Immature natural killer cell (primary cell): ENCODE data around the gene STMN1. TPM values are rescaled to one million over a fixed set of nuclear protein-coding genes. Genes with fewer than 3 reads are reported as not detected.

ENCODE experiments used
- DNase-seq, 3 donors: peaks; one replicate each; pipeline ENCODE4 v3.0.0; 2022; ENCODE audit warnings: mixed read lengths in 1 of 3
- H3K27ac Mint-ChIP-seq, 6 donors: one replicate each; pipeline ENCODE4 v1.8.0; 2020; ENCODE audit warnings: mixed read lengths in 6 of 6, mild to moderate bottlenecking in 5 of 6, inconsistent platforms in 4 of 6, moderate library complexity in 3 of 6
- H3K27me3 Mint-ChIP-seq, 3 donors: one replicate each; pipeline ENCODE4 v1.8.0; 2020 to 2021; ENCODE audit warnings: low read depth in 3 of 3, mild to moderate bottlenecking in 3 of 3, mixed read lengths in 3 of 3, moderate library complexity in 3 of 3, inconsistent platforms in 1 of 3
- H3K36me3 Mint-ChIP-seq, 3 donors: one replicate each; pipeline ENCODE4 v1.8.0; 2020; ENCODE audit warnings: mixed read lengths in 3 of 3, inconsistent platforms in 2 of 3, mild to moderate bottlenecking in 2 of 3
- H3K4me1 Mint-ChIP-seq, 2 donors: one replicate each; pipeline ENCODE4 v1.8.0; 2020; ENCODE audit warnings: inconsistent platforms in 2 of 2, mild to moderate bottlenecking in 2 of 2, mixed read lengths in 2 of 2, moderate library complexity in 1 of 2
- H3K4me3 Mint-ChIP-seq, 5 donors: one replicate each; pipeline ENCODE4 v1.8.0; 2020; ENCODE audit warnings: mild to moderate bottlenecking in 5 of 5, mixed read lengths in 5 of 5, inconsistent platforms in 3 of 5, moderate library complexity in 3 of 5
- H3K9me3 Mint-ChIP-seq, 6 donors: one replicate each; pipeline ENCODE4 v1.8.0; 2020; ENCODE audit warnings: mild to moderate bottlenecking in 6 of 6, mixed read lengths in 6 of 6, inconsistent platforms in 4 of 6, moderate library complexity in 3 of 6
- polyA plus RNA-seq, 3 donors: library from polyadenylated mRNA; unstranded; fragments of 300-500 nt; fragmentation: Illumina TruSeq; gene quantifications; one replicate each; pipeline ENCODE4 v1.2.3, GENCODE V29; 2021

Gene STMN1
- polyA plus RNA-seq, 3 donors from 2014 or later: 135 to 156 (median 138) TPM

DNA sequence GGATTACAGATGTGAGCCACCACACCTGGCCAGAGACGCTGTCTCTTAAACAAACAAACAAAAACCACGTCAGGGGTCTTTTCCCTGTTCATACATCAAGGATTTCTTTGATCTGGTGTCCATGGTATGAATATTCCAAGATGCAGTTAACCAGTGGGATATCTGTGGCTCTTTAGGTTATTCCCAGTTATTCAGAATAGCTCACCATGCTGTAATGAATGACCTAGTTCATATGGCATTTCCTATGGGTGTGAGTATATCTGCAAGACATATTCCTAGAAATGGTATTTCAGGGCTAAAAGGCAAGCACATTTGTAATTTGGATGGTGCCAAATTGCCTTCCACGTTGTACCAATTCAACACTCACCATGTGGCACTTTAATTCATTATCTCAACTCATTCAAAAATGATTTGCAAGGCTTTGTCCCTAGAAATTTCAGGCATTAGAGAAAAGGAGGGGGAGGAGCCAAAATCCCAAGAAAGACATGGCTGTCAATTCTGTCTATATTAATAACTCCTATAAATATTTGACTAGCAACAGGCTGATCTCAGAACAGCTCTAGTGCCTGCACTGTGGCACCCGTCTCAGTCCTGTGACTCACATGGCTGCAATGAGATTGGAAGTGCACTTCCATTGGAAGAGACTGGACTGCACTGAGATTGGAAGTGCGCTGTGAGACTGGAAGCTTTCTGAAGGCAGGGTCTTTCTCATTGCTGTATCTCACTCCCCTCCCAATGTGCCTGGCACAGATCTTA lies 6.0 kb upstream of the STMN1 start:
- DNase-seq: no peak
- Mint-ChIP-seq H3K4me1 (peaks cover 7 to 11% of the 10 kb centered on the region in 2 donors), H3K27ac (no peak overlapping the region), H3K36me3 (no peaks in the 10 kb centered on the region), H3K27me3 (no peaks in the 10 kb centered on the region), H3K4me3 (no peak overlapping the region), H3K9me3 (no peaks in the 10 kb centered on the region)

DNA sequence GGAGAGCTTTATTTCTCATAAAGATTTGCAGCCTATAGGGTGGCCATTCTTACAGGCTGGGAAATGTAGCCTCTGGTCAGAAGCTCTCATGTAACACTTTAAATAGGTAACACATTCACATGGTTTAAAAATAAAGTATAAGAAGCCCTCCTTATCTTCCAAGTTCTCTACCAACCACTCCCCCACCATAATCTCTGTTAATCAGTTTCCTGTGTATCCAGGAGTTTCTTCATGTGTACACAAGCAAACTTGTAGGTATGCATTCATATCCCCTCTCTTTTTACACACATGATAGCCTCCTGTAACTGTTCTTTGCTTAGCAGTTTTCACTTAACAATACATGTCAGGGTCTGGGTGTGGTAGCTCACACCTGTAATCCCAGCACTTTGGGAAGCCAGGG lies 4.9 kb upstream of the STMN1 start:
- Mint-ChIP-seq H3K9me3 (no peaks in the 10 kb centered on the region), H3K36me3 (no peaks in the 10 kb centered on the region), H3K4me1 (peaks cover 5 to 10% of the 10 kb centered on the region in 2 donors), H3K4me3 (no peak overlapping the region), H3K27me3 (peaks cover 0 to 2% (median 1%) of the 10 kb centered on the region in 3 donors), H3K27ac (no peak overlapping the region)
- DNase-seq: no peak

DNA sequence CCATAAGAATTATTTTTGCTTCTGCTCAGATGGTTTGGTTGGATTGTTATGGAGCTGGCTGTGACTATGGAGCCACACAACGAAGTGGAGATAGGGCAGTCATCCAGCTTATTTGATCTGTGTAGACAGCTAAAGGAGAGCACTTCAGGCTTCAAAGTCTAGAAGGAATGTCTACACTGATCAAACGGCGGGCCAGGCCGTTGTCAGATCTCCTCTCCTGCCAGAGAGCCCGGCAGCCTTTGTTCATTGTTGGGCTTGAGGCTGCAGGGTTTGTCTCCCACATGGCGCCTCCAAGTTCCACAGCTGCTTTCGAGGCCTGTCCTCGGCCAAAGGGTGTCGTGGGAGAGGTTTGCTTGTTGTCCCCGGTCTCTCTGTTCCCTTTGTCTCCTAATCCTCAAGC lies 2.8 kb upstream of the STMN1 start:
- H3K4me3 Mint-ChIP-seq: no peak overlapping the region

GRCh38 chr1:25908161-25908560 lies 1.9 kb upstream of the STMN1 start:
- DNase-seq: no peak
- Mint-ChIP-seq H3K4me1 (peaks cover 17 to 24% of the 10 kb centered on the region in 2 donors), H3K4me3 (peak overlapping the region in 2 of 5 donors; percentile 9 to 20), H3K27me3 (peaks cover 0 to 8% (median 2%) of the 10 kb centered on the region in 3 donors), H3K36me3 (no peaks in the 10 kb centered on the region), H3K27ac (peak overlapping the region in 2 of 6 donors; percentile 30 to 66), H3K9me3 (no peaks in the 10 kb centered on the region)

More for the DNA sequence above, 2.8 kb upstream of the STMN1 start:
- Mint-ChIP-seq H3K27ac (peak overlapping the region in 1 of 6 donors; percentile 54), H3K4me1 (peaks cover 17 to 24% of the 10 kb centered on the region in 2 donors), H3K27me3 (peaks cover 0 to 8% (median 2%) of the 10 kb centered on the region in 3 donors), H3K36me3 (no peaks in the 10 kb centered on the region), H3K9me3 (no peaks in the 10 kb centered on the region)
- DNase-seq: no peak

- H3K4me1 Mint-ChIP-seq: peaks cover 17 to 24% of the 10 kb centered on the region in 2 donors
- no peaks in the 10 kb centered on the region for H3K36me3 Mint-ChIP-seq
- H3K4me3 Mint-ChIP-seq: peak overlapping the region; percentile 10 to 84 (median 79)
- H3K27ac Mint-ChIP-seq: peak overlapping the region; percentile 29 to 75 (median 51)
- H3K9me3 Mint-ChIP-seq: no peaks in the 10 kb centered on the region
- peaks cover 0 to 8% (median 2%) of the 10 kb centered on the region in 3 donors for H3K27me3 Mint-ChIP-seq
- no peak for DNase-seq
Observed at GRCh38 chr1:25907601-25908000, 1.4 kb upstream of the STMN1 start.

DNA sequence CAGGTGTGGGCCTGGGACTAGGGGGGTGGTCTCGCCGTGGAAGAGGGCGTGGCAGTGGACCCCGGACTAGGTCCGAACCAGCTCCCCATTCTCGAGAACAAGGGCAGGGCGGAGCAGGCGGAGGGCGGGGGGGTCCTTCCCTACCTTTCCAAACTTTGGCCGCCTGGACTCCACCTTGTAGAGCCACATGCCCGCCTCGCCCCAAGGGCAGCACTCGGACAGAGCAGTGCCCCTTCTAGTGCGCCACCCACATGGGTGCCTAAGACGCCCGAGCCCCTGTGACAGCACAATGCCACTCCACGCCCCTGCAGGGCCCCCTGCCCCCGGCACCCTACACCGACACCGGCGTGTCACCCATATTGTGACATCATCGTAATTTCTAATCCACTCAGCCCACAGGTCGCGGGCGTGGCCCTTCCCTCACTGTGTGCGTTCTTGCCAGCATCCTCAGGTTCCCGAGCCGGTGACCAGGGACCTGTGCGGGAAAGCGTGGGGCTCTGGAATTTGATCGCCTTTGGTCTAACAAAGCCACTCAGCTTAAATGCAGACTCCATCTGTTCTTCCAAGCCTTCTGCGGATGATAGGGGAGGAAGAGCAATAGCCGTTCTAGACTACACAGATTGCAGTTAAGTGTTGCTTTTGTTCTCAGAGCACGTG lies 553 bp upstream of the STMN1 start:
- H3K27ac Mint-ChIP-seq: peak overlapping the region in 5 of 6 donors; percentile 42 to 76 (median 69)
- peaks cover 17 to 24% of the 10 kb centered on the region in 2 donors for H3K4me1 Mint-ChIP-seq
- no peaks in the 10 kb centered on the region for H3K9me3 Mint-ChIP-seq
- peaks cover 0 to 8% (median 2%) of the 10 kb centered on the region in 3 donors for H3K27me3 Mint-ChIP-seq
- DNase-seq: peak in 1 of 3 donors; percentile 2
- H3K4me3 Mint-ChIP-seq: peak overlapping the region; percentile 74 to 85 (median 81)
- H3K36me3 Mint-ChIP-seq: no peaks in the 10 kb centered on the region

DNA sequence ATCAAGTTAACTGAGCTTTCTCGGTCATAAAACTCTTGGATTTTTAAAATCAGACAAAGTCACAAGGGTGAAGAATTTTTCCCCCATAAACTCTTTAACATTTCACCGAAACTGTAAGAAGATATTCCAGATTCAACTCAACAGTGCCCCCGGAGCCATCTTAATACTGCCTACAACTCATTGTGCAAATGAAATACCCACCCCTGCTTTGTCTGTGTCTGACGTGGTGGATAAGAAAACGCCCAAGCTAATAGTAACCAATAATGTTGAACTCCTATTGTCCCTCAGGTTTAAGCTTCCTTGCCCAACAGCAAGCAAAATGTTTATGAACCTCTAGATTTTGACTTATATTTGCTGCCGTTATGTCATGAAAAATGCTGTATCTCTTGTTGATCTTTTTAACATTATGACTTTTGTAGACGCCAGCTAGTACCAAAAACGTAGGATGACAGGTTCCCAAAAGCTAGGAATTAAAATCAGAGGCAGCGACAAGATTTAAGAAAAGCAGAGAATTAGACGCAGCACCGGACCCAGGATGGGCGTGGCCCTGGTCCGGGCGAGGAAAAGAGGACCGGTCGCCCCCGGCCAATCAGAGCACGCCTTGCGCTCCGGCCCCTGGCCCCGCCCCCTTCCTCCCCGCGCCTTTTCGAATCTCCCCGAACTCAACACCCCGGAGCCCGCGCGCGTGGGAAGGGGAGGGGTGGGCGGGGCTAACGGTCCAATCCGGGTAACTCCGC lies 1.1 kb downstream of the STMN1 start:
- H3K4me3 Mint-ChIP-seq: peak overlapping the region; percentile 92 to 98 (median 93)
- peak; percentile 80 to 83 (median 83) for DNase-seq
- no peaks in the 10 kb centered on the region for H3K9me3 Mint-ChIP-seq
- peak overlapping the region; percentile 83 to 92 (median 88) for H3K27ac Mint-ChIP-seq
- H3K36me3 Mint-ChIP-seq: peaks cover 0 to 6% (median 4%) of the 10 kb centered on the region in 3 donors
- peaks cover 0 to 8% (median 2%) of the 10 kb centered on the region in 3 donors for H3K27me3 Mint-ChIP-seq
- H3K4me1 Mint-ChIP-seq: peaks cover 17 to 24% of the 10 kb centered on the region in 2 donors

DNA sequence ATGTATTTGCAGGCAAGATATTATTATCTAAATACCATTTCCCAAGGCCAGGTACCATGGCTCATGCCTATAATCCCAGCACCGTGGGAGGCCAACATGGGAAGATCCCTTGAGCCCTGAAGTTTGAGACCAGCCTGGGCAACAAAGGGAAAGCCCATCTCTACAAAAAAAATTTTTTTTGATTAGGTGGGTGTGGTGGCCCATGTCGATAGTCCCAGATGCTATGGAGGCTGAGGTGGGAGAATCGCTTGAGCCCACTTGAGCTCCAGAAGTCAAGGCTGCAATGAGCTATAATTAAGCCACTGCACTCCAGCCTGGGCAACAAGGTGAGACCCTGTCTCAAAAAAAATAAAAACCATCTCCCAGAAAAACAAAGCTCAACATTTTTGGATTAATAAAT lies 2.2 kb downstream of the STMN1 start:
- Mint-ChIP-seq H3K27me3 (peaks cover 0 to 8% (median 2%) of the 10 kb centered on the region in 3 donors), H3K36me3 (peaks cover 0 to 7% (median 6%) of the 10 kb centered on the region in 3 donors), H3K27ac (no peak overlapping the region), H3K4me3 (peak overlapping the region in 4 of 5 donors; percentile 92 to 98 (median 95)), H3K9me3 (no peaks in the 10 kb centered on the region), H3K4me1 (peaks cover 17 to 24% of the 10 kb centered on the region in 2 donors)
- no peak for DNase-seq

GRCh38 chr1:25902462-25902861 lies 3.8 kb downstream of the STMN1 start:
- Mint-ChIP-seq H3K36me3 (peaks cover 0 to 8% (median 6%) of the 10 kb centered on the region in 3 donors), H3K4me1 (peaks cover 17 to 21% of the 10 kb centered on the region in 2 donors), H3K4me3 (no peak overlapping the region), H3K9me3 (no peaks in the 10 kb centered on the region), H3K27me3 (peaks cover 2 to 8% (median 3%) of the 10 kb centered on the region in 3 donors), H3K27ac (peak overlapping the region in 1 of 6 donors; percentile 16)
- no peak for DNase-seq

- peaks cover 0 to 8% (median 6%) of the 10 kb centered on the region in 3 donors for H3K36me3 Mint-ChIP-seq
- H3K4me1 Mint-ChIP-seq: peaks cover 17 to 23% of the 10 kb centered on the region in 2 donors
- no peak overlapping the region for H3K27ac Mint-ChIP-seq
- no peaks in the 10 kb centered on the region for H3K9me3 Mint-ChIP-seq
- H3K4me3 Mint-ChIP-seq: no peak overlapping the region
- DNase-seq: no peak
- peaks cover 0 to 5% (median 3%) of the 10 kb centered on the region in 3 donors for H3K27me3 Mint-ChIP-seq
Observed at GRCh38 chr1:25900219-25900618, 6.0 kb downstream of the STMN1 start.

GRCh38 chr1:25899792-25900191 lies 6.4 kb downstream of the STMN1 start:
- H3K27me3 Mint-ChIP-seq: peaks cover 0 to 5% (median 0%) of the 10 kb centered on the region in 3 donors
- no peak overlapping the region for H3K4me3 Mint-ChIP-seq
- peaks cover 16 to 21% of the 10 kb centered on the region in 2 donors for H3K4me1 Mint-ChIP-seq
- no peaks in the 10 kb centered on the region for H3K9me3 Mint-ChIP-seq
- no peak for DNase-seq
- H3K27ac Mint-ChIP-seq: no peak overlapping the region
- H3K36me3 Mint-ChIP-seq: peaks cover 0 to 8% (median 6%) of the 10 kb centered on the region in 3 donors

DNA sequence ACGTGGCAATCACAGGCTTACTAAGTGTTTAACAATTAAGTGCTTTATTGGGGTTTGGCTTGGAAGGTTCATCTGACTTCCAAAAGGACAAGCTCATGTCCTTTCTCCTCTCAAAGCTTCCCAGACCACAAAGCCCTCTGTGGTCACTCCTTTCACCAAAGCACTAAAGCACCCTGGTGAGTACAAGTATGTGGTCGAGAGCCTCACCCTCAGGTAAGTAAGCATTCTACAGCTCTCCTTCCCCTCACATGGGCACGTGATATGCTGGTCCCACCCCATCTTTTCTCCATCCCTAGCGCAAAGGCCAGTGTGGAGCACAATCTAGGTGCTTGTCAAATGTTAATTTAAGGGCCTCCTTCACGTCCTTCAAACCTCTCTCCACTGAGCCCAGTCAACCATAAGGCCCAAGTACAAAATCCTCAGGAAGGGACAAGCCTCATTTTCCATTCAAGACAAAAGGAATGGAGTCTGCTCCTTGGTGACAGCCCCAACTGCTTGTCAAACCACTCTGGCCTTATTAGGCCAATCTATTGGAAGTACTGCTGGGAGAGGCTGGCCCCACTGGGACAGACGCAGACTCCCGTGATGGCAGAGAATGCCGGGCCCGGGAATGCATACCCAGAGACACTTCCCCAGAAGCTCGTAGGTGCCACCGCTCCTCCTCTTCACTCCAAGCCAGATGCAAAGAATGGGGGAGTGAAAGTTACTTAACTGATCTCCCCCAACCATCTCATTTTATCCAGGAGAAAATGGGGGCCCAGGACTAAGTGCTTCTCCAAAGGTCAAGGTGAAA lies 7.8 kb downstream of the STMN1 start:
- H3K27me3 Mint-ChIP-seq: peaks cover 0 to 5% (median 0%) of the 10 kb centered on the region in 3 donors
- H3K4me1 Mint-ChIP-seq: peaks cover 10 to 14% of the 10 kb centered on the region in 2 donors
- no peak for DNase-seq
- H3K9me3 Mint-ChIP-seq: no peaks in the 10 kb centered on the region
- H3K27ac Mint-ChIP-seq: no peak overlapping the region
- peaks cover 0 to 8% (median 6%) of the 10 kb centered on the region in 3 donors for H3K36me3 Mint-ChIP-seq
- H3K4me3 Mint-ChIP-seq: no peak overlapping the region

GRCh38 chr1:25897754-25898153 lies 8.5 kb downstream of the STMN1 start:
- Mint-ChIP-seq H3K9me3 (no peaks in the 10 kb centered on the region), H3K4me3 (no peak overlapping the region), H3K27me3 (peaks cover 0 to 5% (median 0%) of the 10 kb centered on the region in 3 donors), H3K27ac (no peak overlapping the region), H3K4me1 (peaks cover 10 to 14% of the 10 kb centered on the region in 2 donors), H3K36me3 (peaks cover 0 to 8% (median 6%) of the 10 kb centered on the region in 3 donors)
- DNase-seq: no peak
